Activated T-cell treated with anti-CD3 and anti-CD28 coated beads for 4 hours (primary cell): ENCODE results near the gene PDGFA.

Source experiments
- DNase-seq: peaks from one replicate; pipeline ENCODE4 v3.0.0-alpha.2; 2020

Gene PDGFA

GRCh38 chr7:500521-501420, 18.9 kb downstream of the PDGFA start:
- DNase-seq: no peak

- no peak for DNase-seq
Observed at GRCh38 chr7:499853-500485, 19.7 kb downstream of the PDGFA start.

GRCh38 chr7:498678-499641, 20.7 kb downstream of the PDGFA start:
- no peak for DNase-seq

- no peak for DNase-seq
Observed at GRCh38 chr7:497946-498655, 21.5 kb downstream of the PDGFA start.

- no peak for DNase-seq
Observed at GRCh38 chr7:497346-497745, 22.3 kb downstream of the PDGFA start.

- DNase-seq: no peak
Observed at GRCh38 chr7:496528-497295, 22.9 kb downstream of the PDGFA start.

GRCh38 chr7:495761-496321, 23.8 kb downstream of the PDGFA start:
- DNase-seq: no peak

GRCh38 chr7:495326-495725, 24.3 kb downstream of the PDGFA start:
- DNase-seq: no peak

GRCh38 chr7:494906-495305, 24.7 kb downstream of the PDGFA start:
- DNase-seq: no peak

GRCh38 chr7:494259-494687, 25.4 kb downstream of the PDGFA start:
- DNase-seq: no peak

- no peak for DNase-seq
Observed at GRCh38 chr7:493661-494251, 25.9 kb downstream of the PDGFA start.

- DNase-seq: no peak
Observed at GRCh38 chr7:492714-493065, 27.0 kb downstream of the PDGFA start.

- DNase-seq: no peak
Observed at GRCh38 chr7:491958-492713, 27.5 kb downstream of the PDGFA start.

- no peak for DNase-seq
Observed at GRCh38 chr7:491292-491957, 28.2 kb downstream of the PDGFA start.

- DNase-seq: no peak
Observed at GRCh38 chr7:490461-491291, 29.0 kb downstream of the PDGFA start.

GRCh38 chr7:489876-490275, 29.8 kb downstream of the PDGFA start:
- DNase-seq: no peak

GRCh38 chr7:486216-486743, 33.4 kb downstream of the PDGFA start:
- DNase-seq: no peak
